GM19438 (cell line): Measurements from ENCODE around the gene ZFP28.
A peak's percentile ranks its signal among the peaks of the same experiment; 100 is the strongest.

ENCODE experiments used
- ATAC-seq: cut with Tn5 transposase; IDR thresholded peaks from one replicate; pipeline ENCODE4 v1.9.1; 2021; ENCODE audit warnings: low read depth; ENCODE audit not compliant: unreplicated experiment

ZFP28 gene

DNA sequence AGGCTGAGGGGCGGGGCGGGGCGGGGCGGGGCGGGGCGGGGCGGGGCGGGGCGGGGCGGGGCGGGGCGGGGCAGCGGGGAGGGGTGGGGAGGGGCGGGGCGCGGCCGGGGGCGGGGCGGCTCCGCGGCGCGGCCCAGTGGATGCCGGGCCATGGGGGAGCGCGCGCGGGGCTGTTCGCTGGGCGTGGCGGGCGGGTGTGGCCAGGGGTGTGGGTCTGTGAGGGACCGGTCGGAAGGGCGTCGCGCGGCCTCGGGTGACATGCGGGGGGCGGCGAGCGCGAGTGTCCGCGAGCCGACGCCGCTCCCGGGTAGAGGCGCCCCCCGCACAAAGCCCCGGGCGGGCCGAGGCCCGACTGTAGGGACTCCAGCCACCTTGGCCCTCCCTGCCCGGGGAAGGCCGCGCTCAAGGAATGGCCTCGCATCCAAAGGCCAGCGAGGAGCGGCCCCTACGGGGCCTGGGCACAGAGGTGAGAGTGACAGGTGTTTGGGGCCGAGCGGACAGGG, at the start of gene ZFP28:
Gene ZFP28, plus strand, starts transcription at position 188 of the 503 bp plus-strand sequence. Its CDS starts 71 bp downstream, at position 259.
- no peak for ATAC-seq

DNA sequence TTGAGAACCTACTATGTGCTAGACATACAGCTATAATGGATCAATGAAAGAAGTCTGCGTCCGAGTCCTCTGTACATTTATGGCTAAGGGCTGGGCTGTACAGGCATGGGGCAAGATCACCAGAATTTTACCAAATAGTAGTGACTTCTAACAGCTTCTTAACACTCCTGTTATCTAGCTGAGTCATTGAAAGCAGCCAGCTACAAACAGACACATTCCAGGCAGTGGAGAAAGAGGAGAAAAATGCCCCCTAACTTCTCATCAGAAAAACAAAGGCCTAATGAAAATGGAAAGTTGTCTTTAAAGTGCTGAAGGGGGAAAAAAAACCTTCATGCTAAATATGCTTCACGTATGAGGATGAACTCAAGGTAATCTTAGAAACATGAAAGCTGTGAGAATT, 47.3 kb upstream of the ZFP28 start:
- no peak for ATAC-seq

DNA sequence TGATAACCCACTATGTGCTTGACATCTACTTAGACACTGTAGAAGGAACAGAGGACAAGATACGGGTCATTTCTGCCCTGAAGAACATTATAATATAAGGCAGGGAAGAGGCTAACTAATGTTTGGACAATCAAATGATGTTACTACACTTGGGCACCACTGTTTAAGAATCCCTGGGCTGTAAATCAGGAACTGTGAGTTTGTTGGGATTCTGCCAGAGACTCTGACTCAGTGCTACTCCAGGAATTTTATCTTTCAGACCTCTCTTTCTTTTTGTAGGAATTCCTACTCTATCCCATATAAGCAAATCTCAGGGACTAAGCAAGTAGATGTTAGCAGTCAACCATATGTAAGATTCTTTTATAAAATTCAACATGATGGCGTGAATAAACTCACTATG, 34.2 kb upstream of the ZFP28 start:
- ATAC-seq = no peak

DNA sequence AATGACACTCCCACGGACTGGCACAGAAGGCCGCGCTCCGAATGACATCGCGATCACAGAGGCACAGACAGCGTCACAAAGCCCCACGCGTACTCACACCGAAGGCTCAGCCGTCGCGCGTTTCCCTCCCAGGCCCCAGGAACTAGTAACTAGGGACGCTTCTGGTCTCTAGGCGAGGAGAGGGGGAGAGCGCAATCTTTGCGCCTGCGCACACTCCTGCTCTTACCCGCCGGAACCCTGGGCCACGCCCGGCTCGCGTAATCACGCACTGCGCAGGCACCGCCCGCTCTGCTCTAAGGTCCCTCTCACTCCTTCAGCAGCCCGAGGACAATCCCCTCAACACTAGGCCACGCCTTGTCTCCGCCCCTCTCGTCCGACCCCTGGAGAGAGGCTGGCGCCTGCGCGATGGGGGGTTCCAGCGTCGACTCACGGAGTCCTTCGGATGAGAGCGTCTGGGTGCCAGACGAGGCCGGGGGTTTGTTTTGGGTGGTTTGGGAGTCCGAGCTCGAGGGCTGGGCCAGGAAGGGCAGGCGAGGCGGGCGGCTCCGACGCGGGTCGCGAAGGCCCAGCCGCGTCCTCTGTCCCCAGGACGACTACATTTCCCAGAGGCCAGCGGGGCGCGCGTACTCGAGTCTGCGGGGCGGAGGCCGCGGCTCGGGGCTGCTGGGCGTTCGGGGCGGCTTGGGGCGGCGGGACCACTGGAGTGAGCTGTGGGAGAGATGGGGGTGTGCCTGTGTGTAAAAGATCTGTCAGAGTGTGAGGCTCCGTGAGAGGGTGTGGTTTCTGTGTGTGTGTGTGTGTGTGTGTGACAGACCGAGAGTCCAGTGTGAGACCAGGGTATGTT, 31.1 kb upstream of the ZFP28 start, which contains the start of gene ZNF471:
Gene ZNF471, plus strand, starts transcription at position 410 of the 844 bp plus-strand sequence. CDS start 3,717 bp downstream, outside the sequence.
- no peak for ATAC-seq

DNA sequence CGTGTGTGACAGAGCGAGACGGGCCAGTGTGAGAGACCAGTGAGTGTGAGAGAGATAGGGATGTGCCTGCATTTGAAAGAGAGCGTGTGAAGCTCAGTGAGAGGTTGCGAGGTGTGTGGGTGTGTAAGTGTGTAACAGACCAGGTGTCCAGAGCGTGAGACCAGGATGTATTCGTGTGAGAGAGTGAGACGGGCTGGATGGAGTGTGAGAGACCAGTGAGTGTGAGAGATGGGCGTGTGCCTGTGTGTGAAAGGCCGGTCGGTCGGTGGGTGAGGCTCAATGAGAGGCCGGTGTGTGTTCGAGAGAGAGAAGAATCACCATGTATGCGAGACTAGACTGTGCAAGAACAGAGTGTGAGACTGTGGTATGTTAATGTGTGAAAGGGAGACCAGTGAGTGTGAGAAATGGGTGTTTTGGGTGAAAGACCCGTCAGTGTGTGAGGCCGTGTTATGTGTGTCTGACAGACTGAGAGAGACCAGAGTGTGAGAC, 30.4 kb upstream of the ZFP28 start:
- ATAC-seq = no peak

DNA sequence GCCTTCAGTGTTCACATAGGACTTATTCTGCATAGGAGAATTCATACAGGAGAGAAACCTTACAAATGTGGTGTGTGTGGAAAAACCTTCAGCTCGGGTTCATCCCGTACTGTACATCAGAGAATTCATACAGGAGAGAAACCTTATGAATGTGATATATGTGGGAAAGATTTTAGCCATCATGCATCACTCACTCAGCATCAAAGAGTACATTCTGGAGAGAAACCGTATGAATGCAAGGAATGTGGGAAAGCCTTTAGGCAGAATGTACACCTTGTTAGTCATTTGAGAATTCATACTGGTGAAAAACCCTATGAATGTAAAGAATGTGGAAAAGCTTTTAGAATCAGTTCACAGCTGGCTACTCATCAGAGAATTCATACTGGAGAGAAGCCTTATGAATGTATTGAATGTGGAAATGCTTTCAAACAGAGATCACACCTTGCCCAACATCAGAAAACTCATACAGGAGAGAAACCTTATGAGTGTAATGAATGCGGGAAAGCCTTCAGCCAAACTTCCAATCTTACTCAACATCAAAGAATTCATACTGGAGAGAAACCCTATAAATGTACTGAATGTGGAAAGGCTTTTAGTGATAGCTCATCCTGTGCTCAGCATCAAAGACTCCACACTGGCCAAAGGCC, 13.4 kb upstream of the ZFP28 start:
- ATAC-seq = no peak

DNA sequence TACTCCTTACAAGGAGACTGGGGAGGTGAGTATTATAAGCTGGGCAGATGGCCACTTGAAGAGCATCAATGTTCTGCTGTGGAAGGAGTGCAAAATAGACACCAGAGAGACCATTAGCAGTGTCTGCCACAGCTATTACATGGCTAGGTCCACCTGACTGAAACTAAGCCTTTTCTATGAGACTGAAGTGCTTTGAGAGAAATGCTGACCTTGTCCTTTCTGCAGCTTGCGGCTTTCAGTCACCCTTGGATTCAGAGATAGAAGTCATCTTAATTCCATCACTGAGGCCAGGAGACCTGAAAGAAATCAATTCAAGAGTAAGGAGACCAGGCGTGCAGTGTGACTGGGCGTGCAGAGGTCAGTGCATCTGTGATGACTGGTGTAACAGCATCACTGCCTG, 1.3 kb upstream of the ZFP28 start:
- ATAC-seq = no peak

DNA sequence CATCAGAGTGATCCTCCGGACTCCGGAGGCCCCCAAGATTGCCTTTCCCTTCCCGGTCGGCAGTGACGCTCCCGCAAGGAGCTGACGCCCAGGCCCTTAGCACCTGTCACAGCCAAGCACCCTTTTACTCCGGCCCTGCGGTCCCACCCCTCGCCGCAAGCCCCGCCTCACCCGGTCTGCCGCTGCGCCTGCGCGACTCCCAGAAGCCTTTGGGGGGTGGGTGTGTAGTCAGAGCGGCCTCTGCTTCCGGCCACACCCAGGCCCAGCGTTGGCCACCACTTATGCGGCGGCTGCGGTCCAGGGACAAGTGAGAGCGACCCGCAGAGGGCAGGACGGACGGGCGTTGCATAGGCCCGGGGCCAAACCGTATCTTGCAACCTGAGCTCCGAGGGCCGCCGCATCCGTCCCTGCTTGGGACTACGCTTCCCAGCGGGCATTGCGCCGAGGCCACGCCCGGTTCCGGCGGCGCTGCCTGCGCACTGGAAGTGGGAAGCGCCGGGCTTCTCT, 441 bp upstream of the ZFP28 start:
- ATAC-seq = no peak

DNA sequence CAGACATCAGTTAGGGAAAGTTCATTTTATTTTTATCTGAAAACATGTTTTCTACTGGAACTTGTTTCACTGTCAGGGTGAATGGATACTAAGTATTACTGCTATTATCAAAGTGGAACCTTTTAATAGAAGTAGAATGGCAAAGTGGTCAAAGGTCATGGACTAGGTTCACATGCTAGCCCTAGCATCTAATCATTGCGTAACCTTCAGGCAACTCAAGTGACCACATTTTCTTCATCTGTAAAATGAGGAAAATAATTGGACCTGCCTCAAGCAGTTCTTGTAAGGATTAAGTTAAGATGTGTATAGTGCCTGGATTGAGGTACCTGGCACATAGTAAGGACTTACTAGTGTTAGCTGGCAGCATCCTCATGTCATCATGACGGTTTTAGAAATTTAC, 5.0 kb downstream of the ZFP28 start:
- no peak for ATAC-seq

DNA sequence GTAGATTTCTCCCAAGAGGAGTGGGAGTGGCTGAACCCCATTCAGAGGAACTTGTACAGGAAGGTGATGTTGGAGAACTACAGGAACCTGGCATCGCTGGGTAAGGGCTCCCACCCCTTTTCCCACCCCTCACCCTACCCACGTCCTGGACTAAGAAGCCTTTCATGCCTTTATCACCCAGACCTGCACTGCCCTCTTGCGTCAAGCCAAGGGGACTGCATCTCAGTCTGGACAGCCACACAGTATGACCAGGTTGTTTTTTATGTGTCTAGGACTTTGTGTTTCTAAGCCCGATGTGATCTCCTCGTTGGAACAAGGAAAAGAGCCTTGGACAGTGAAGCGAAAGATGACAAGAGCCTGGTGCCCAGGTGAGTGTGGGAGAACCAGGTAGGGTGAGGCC, 8.8 kb downstream of the ZFP28 start:
- ATAC-seq = no peak

DNA sequence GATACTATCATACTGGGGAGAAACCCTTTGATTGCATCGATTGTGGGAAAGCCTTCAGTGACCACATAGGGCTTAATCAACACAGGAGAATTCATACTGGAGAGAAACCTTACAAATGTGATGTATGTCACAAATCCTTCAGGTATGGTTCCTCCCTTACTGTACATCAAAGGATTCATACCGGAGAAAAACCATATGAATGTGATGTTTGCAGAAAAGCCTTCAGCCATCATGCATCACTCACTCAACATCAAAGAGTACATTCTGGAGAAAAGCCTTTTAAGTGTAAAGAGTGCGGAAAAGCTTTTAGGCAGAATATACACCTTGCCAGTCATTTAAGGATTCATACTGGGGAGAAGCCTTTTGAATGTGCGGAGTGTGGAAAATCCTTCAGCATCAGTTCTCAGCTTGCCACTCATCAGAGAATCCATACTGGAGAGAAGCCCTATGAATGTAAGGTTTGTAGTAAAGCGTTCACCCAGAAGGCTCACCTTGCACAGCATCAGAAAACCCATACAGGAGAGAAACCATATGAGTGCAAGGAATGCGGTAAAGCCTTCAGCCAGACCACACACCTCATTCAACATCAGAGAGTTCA, 15.6 kb downstream of the ZFP28 start:
- ATAC-seq = no peak

DNA sequence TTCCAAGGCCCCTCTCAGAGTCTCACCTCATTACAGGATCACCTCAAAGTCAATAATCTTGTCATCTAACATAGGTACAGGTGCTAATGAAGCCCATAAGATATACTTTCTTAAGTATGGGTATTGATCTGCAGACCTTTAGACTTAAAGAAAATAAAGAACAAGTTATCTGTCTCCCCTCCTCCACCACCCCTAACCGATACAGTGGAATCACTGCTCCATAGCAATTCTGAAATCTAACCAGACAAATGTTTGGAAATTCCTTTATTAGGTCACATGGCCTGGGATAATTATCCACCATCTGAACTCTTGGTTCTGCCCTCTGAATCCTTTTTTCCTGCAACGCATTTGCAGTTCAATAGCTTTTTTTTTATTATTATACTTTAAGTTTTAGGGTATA, 24.0 kb downstream of the ZFP28 start:
- ATAC-seq = no peak

DNA sequence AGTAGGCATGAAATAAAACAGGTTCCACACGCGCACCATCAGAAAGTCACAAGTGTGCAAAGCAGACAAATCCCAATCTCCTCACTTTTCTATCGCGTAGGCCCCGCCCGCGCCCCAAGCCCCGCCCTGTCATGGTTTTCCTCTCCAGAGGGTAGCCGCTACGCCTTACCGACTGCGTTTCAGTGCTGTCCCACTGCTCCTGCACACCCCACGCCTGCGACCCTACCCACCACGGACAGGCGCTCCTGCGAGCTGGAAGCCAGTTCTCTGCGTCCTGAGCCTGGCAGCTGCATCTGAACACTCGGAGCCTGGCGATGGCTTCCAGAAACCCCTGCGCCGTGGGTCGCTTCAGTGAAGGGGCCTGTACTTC, 28.1 kb downstream of the ZFP28 start:
- peak; percentile 45 for ATAC-seq

DNA sequence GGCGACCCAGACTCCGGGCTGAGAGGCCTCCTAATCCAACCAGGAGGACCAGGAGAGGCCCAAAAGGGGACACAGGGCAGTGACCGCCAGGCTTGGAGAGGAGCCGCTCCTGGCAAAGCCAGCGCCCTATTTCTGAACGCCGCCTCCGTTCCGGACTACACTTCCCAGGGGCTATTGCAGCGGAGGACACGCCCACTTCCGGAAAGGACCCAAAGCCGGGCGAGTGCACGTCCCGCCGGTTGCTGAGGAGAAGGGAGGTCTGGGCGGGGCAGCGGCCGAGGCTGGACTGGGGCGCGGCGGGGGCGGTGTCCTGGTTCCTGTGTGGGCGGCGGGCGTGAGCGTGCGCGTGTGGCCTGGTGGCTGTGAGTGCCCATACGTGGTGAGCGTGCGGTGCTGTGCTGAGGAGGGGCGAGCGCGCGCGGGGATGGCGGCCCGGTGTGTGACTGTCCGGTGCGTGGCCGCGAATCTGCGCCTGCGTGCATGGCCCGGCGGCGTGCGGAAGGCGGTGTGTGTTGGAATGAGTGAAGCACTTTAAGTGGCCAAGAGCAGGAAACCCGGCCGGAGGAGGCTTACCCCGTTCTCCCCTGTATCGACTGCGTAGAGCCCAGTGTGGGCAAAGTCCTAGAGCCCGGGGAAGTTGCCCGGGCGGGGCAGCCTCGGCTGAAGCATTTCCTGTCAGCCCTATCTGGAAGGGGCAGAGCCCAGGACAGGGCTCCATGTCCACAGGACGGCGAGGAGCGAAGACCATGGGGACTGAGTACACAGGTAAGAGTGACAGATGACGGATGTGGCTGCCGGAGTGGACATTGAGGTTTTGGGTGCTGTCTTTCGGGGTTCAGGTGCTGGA, 28.7 kb downstream of the ZFP28 start, which contains the start of gene ZNF470:
Gene ZNF470, plus strand, starts transcription at position 195 of the 847 bp plus-strand sequence. CDS start 2,844 bp downstream, outside the sequence.
- ATAC-seq = peak; percentile 98

DNA sequence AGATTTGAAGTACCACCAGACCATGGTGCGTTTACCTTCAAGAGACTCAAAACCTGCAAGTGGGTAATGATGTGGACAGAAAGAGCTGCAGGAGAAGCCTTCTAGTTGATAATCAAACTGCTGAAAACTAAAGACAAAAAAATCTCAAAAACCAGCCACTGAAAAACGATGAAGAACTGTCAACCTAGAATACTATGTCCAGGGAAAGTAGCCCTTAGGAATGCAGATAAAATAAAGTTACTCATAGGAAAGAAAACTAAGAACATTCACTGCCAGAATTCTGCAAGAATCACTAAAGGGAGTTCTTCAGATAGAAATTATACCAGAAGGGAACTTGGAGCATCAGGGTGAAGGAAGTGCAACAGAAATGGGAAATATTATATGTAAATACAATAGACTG, 33.8 kb downstream of the ZFP28 start:
- no peak for ATAC-seq

DNA sequence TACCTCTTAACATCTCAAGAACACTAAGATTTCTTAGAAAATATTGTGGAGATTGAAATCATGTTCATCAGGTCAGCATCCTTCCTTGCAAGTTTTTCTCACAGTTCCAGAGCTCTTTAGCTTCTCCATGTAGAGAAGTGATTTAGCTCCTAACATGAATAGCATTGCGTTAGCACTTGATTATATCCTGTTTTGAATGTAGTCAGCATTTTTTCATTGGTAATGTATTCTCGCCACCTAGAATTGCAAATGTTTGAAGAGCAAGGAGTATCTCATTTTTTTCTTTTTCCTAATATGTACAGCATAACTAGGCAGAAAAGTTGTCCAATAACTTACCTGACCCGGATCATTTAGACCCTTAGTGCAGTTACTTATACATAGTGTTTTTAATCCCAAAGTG, 35.2 kb downstream of the ZFP28 start:
- no peak for ATAC-seq

DNA sequence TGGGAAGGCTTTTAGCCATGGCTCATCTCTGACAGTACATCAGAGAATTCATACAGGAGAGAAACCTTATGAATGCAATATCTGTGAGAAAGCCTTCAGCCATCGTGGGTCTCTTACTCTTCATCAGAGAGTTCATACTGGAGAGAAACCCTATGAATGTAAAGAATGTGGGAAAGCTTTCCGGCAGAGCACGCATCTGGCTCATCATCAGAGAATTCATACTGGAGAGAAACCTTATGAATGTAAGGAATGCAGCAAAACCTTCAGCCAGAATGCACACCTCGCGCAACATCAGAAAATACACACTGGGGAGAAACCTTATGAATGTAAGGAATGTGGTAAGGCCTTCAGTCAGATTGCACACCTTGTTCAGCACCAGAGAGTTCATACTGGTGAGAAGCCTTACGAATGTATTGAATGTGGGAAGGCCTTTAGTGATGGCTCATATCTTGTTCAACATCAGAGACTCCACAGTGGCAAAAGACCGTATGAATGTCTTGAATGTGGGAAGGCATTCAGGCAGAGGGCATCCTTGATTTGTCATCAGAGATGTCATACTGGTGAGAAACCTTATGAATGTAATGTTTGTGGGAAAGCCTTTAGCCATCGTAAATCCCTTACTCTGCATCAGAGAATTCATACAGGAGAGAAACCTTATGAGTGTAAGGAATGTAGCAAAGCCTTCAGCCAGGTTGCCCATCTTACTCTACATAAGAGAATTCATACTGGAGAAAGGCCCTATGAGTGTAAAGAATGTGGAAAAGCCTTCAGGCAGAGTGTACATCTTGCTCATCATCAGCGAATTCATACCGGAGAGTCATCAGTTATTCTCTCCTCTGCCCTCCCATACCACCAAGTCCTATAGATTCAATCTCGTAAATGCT, 39.2 kb downstream of the ZFP28 start:
- no peak for ATAC-seq

DNA sequence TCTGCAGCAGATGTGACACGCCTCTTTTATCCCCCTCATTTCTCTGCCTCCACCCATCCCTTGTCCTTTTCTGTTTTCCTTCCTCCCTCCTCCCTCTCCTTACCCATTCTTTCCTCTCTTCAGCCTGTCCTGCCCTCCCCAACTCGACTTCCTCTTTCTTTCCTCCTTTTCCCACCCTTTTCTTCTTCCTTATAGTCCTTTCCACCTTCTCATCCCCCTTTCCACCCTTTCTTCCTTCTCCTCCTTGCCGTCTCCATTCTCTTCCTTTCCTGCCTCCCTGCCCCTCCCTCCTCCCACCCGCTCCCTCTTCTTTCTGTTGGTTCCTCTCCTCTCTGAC, 55.7 kb downstream of the ZFP28 start:
- no peak for ATAC-seq
